ENCODE data around the gene JMJD8.
"Not testable (repeated sequence)": the region's sequence is repeated elsewhere in the genome, so short reads cannot be mapped to it uniquely, and the experiment has no call there.

The JMJD8 gene

DNA sequence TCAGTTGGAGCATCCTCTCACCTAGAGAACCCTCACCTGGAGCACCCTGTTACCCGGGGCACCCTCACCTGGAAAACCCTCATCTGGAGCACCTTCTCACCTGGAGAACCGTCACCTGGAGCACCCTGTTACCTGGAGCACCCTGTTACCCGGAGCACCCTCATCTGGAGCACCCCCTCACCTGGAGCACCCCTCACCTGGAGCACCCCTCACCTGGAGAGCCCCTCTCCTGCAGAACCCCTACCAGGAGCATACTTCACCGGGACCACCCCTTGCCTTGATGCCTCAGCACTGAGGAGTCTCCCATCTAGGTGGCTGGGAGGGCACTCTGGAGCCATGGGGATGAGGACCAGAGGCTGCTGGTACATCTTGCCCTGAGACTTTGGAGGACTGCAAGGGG lies 24.8 kb upstream of the JMJD8 start:
- no peak for DNase-seq

DNA sequence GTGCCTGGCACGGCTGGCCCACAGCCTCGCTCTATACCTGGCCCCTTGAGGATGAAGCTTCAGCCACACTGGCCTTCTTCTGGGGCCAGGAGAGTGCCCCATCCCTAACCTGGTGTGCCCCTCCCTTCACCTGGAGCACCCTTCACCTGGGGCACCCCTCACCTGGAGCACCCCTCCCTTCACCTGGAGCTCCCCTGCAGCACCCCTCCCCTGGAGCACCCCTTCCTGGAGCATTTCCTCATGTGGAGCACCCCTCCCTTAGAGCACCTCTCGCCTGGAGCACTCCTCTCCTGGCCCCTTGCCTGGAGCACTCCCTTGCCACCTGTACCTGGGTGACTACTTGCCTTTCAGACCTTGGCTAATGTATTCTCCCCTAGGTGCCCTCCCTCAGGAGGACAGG lies 23.9 kb upstream of the JMJD8 start:
- no peak for DNase-seq

DNA sequence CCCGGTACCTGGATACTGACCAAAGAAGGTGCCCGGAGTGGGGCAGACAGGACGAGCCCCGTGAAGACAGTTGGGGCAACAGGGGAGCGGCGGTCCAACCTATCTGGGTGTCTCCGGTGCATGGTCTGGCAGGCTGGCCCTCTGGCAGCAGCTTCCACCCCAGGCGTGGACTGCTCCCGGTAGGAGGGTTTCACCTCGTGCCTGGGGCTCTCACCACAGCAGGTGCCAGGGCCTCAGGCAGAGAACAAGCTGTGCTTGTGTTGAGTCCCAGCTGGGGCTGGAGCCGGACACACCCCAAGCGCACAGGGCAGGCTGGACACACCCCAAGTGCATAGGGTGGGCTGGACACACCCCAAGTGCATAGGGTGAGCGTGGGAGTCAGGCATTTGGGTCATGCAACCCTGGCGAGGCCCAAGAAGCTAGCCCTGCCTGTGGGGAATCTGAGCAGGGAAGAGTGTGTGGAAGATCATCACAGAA lies 23.0 kb upstream of the JMJD8 start:
- DNase-seq = no peak

DNA sequence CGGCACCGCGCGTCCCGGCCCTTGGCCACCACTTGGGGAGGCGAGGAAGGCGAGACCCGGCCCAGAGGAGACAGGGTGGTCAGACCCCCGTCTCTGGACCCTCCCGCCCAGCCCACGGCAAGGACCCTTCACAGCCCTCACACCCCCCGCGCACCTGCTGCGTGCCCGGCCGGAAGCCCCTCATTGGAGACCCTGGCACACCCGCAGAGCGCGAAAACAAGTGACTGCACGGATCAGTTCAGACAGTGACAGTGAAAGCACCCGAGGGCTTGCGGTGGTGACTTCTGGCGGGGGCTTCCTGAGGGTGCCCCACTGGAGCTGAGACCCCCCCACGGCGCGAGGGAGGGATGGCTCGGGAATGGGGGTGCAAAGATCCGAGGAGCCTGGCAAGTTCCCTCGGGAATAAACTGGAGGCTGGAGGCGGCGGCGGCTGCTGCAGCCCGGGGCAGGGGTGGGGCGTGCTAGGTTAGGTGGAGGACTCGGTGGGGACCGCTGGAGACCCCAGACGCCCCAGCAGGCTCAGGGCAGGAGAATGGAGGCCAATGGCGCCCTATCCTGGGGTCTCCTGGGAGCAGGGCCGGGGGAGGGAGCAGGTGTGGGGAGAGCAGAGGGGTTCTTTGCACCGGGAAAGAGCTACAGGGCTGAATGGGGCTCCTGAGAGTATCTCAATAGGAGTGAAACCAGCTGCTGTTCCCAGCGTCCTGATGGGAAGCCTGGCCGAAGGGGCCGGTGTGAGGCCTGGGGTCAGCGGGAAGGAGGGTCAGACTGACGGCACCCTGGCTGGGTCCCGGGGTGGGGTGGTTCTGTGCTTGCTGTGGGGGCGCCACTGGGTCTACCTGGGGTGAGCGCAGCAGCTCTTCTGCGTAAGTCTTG lies 22.3 kb upstream of the JMJD8 start:
- DNase-seq = no peak

GRCh38 chr16:705431-706188 lies 21.5 kb upstream of the JMJD8 start, which contains the start of gene FBXL16:
Gene FBXL16 (minus strand): TSS chr16:705801. CDS start chr16:697405, 8,396 bp downstream.
- DNase-seq = no peak

- no peak for DNase-seq
Measured at GRCh38 chr16:704552-705380, 20.6 kb upstream of the JMJD8 start.

DNA sequence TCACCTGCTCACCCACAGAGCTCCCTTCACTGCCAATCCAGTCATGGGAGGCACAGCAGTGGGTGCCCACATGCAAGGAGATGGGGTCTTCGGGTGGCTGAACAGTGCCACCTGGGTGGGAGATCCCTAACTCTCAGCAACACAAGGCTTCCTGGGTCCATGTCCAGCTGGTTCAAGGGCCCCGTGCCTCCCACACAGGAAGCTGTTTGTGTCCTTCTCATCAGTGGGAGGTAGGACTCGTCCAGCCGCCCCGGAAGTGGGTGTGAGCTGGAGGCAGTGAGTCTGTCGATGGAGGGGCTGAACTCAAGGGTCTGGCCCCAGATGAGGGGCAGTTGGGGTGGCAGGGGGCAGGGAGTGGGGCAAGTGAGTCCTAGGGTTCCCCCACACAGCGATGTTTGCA lies 19.9 kb upstream of the JMJD8 start:
- DNase-seq = no peak

DNA sequence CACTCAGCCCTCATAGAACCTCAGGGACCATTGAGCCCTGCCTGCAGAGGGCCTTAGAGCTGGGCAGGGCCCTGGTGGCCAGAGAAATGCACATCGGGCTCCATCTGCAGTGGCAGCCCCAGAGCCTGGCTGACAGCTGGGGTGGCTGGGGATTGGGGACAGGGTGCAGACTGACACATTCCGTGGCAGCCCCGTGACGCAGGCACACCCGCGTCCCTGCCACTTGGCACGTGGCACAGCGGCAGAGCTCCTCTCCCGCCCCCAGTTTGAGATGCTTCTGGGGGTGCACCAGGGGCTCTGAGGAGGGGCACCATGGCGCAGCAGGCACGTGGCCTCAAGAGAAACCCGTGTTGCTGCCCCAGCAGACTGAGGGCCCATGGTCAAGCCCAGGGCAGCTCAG lies 19.3 kb upstream of the JMJD8 start:
- DNase-seq = no peak

- no peak for DNase-seq
Measured at GRCh38 chr16:702341-702740, 18.2 kb upstream of the JMJD8 start.

DNA sequence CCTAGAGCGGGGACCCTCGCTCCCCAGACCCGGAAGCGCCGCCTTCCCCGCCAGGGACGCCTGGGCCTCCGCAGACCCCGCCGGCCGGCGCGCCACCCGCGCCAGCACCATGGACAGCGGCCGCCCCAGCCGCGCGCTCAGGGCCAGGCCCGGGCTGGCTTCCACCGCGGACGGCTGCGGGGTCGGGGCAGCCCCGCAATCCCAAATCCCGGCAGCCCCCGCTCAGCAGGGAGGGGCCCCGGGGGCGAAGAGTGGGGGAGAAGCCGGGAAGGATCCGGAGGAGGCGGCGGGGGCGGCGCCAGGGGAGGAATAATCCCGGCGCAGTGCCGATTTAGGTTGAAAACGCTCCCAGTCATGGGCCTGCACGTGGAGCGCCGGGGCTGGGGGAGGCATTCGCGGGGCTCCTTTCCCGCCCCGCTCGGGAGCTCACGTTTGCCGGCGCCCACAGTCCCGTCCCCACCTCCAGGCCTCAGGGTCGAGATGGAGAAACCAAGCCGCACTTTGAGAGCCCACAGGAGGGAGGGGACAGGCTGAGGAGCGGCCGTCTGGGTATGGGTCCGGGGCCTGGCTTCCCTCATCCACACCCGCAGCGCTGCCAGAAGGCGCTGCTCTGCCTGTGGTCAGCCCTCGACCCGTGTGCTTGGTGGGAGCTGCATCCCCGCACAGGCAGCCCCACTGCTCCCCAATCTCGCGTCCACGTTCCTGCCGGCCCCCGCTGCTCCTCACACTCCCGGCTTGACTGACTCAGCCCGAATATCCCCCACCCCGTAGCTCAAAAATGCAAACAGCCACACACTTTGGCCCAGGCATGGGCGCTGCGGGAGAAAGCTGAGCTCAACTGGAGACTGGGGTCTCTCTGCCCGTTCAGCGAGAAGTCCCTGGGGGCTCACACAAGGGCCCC lies 16.8 kb upstream of the JMJD8 start:
- peak in 2 of 5 donors; percentile 42 to 56 for DNase-seq

GRCh38 chr16:698911-699671 lies 15.0 kb upstream of the JMJD8 start:
- DNase-seq = no peak

GRCh38 chr16:695355-696089 lies 11.4 kb upstream of the JMJD8 start:
- DNase-seq = peak; percentile 47 to 72 (median 60)

DNA sequence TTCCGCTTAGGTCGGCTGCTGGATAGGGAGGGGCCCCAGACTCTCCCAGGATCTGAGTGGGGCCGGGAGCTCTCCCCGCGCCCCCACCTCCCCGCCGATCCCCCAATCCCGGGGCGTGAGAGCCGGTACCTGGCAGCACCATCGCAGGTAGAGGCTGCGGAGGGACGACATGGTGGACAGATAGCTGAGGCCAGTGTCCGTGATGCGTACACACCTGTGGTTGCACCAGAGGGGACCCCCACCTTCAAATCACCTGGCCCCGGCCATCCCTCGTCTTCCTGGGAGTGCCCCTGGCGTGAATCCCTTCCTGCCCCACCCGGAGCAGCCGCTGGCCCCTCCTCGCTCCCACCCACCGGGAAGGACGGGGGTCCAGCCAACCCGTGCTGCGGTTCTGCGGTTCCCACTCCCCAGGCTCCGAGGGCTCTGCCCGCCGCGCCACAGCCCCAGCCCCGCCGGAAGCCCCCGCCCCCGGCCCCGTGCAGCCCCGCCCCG lies 10.8 kb upstream of the JMJD8 start:
- DNase-seq = no peak

GRCh38 chr16:694187-694862 lies 10.2 kb upstream of the JMJD8 start:
- no peak for DNase-seq

- DNase-seq = no peak
Measured at GRCh38 chr16:693766-694165, 9.6 kb upstream of the JMJD8 start.

DNA sequence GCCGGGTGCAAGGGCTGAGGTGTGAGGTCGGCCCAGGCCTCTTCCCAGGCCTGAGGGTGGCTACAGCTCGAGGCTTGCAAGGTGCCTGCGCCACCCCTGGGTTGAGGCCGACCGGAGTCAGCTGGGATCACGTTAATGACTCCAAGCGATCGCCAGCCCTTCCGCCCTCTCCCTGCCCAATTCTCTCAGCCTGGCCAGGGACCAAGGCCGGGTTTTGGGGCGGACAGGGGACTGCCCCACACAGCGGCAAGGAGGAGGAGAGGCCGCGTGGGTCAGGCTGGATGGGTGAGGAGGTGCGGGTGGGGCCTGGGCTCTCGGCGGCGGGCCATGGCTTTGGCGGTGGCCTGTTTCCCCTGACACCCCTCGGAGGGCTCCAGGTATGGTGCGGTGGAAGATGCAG lies 9.2 kb upstream of the JMJD8 start:
- no peak for DNase-seq

- no peak for DNase-seq
Measured at GRCh38 chr16:692356-693108, 8.4 kb upstream of the JMJD8 start.

DNA sequence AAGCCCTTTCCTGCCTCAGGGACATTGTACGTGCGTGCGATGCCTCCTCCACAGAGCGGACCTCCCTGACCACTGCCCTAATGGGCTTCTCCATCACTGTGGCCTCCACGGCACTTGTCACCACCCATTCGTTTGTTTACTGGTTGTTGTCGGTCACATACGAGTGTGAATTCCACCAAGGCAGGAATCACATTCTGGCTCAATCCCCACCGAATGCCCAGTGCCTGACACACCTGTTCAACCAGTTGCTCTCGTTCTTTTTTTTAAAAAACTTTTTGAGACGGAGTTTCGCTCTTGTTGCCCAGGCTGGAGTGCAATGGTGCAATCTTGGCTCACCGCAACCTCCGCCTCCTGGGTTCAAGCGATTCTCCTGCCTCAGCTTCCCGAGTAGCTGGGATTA lies 7.1 kb upstream of the JMJD8 start:
- not testable (repeated sequence) for DNase-seq
